NCI-H226 (cell line): ENCODE results near the gene HEATR5A.
"Not testable (repeated sequence)": the region's sequence is repeated elsewhere in the genome, so short reads cannot be mapped to it uniquely, and the experiment has no call there.

ENCODE experiments used
- DNase-seq: peaks from one replicate; pipeline ENCODE4 v3.0.0-alpha.2; 2015

Gene HEATR5A

DNA sequence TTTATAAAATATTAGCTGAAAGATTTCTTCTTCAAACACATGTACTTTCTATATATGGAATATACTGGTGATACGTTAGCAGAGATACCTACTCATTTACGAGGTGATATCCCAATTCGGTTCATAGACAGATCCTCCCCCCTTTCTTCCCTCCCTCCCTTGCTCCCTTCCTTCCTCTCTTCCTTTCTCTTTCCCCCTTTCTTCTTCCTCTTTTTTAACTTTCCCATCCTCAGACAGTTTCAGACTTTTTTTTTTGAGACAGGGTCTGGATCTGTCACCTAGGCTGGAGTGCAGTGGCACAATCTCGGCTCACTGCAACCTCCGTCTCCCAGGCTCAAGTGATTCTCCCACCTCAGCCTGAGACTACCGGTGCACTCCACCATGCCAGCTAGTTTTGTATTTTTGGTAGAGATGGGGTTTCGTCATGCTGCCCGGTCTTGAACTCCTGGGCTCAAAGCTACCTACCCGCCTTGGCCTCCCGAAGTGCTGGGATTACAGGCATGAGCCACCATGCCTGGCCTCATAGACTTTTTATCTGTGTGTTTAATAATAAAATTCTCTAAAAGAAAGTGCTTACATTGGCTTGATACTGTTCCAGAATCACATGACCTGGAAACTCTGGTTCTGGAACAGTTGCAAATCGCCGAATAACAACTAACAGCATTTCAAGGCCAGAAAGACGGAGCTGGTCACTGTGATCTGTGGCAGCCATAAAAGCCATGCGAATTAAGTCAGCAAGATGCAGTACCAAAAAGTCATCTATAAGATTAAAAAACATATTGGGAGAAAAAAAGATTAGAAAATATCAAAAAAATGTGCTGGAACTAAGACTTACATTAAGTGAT lies 99.2 kb downstream of the HEATR5A start:
- no peak for DNase-seq

- DNase-seq: no peak
These were observed 100.1 kb downstream of the HEATR5A start for GRCh38 chr14:31320216-31320615.

DNA sequence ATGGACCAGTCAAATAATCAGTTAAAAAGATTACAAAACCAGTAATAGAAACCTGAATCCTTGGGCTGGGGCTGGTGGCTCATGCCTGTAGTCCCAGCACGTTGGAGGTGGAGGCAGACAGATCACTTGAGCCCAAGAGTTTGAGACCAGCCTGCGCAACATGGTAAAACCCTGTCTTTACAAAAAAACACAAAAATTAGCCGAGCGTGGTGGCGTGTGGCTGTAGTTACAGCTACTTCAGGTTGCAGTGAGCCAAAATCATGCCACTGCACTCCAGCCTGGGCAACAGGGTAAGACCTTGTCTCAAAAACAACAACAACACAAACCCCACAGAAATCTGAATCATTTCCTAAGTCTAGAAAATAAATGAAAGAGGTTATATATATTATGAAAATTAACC lies 100.6 kb downstream of the HEATR5A start:
- DNase-seq: no peak

DNA sequence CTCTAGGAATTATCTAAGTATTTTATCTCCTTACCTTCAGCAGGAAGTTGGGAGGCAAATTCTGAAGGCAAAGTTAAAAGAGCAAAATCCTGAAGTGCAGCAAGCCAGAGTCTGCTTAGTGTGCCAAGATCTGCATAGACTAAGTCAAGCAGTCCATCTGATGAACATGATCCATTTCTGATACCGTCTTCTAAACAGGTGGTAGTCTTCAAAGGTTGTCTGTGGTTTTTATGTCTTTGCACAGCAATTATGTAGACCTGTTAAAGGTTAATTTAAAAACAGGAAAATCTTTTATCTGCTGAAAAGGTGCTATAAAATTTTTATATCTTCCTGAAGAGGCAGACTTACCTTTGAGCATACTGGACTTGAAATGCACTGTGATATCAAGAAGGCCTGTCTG lies 107.4 kb downstream of the HEATR5A start:
- DNase-seq: no peak

DNA sequence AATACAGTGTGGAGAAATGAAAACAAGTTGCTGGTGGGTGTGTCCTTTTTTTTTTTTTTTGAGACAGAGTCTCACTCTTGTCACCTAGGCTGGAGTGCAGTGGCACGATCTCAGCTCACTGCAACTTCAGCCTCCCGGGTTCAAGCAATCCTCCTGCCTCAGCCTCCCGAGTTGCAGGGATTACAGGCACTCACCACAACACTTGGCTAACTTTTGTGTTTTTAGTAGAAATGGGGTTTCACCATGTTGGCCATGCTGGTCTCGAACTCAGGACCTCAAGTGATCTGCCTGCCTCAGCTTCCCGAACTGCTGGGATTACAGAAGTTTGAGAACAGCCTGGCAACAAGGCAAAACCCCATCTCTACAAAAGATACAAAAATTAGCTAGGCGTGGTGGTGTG lies 108.0 kb downstream of the HEATR5A start:
- not testable (repeated sequence) for DNase-seq

DNA sequence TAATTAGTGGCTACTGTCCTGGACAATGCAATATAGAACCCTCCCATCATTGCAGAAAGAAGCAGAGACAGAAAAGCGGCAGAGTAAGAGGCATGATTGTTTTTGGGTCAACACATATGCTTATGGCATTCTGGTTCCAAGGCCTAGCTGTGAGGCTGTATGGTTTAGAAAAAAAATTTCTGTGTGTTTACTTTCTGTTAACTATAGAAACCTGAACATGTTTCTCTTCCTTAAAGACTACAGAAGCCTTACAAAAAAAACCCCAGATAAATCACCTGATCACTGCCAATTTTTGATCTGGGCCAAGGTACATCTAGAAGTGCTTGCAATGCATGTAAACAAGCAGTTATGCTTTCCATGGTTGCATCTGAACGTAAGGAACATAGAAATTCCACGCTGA lies 112.7 kb downstream of the HEATR5A start:
- no peak for DNase-seq

DNA sequence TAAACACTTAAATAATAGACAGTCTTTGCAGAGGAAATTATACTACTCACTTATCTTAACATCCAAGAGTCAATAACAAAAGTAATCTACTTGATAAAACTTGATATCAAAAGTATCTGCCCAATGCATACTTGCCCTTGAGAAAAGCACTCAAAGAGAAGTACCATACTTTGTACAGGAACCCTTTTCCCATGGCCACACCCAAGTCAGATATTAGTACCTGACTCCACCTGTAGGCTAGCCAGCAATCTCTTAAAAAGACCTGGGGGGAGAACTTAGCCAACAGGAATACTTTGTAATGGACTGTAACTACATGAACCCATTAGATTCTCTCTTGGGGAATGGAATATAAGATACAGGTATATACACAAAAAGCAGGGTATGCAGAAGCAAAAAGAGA lies 113.2 kb downstream of the HEATR5A start:
- no peak for DNase-seq

- DNase-seq: no peak
These were observed 116.7 kb downstream of the HEATR5A start for GRCh38 chr14:31303654-31304053.

GRCh38 chr14:31300883-31301282 lies 119.5 kb downstream of the HEATR5A start:
- no peak for DNase-seq

DNA sequence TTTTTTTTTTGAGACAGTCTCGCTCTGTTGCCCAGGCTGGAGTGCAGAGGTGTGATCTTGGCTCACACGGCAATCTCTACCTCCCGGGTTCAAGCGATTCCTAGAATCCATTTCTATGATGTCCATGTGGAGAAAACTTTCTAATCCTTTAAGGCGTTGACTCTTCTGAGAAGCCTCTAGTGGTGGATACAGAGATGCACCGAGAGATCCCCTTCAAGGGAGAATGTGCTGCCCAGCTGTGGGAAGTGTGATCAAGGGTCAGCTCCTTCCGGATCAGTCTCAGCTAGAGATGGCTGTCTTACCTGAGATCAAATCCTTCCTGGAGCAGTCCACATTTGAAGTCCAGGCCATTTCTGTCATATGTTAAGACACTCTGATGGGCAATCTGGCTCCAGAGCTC lies 120.1 kb downstream of the HEATR5A start:
- no peak for DNase-seq

DNA sequence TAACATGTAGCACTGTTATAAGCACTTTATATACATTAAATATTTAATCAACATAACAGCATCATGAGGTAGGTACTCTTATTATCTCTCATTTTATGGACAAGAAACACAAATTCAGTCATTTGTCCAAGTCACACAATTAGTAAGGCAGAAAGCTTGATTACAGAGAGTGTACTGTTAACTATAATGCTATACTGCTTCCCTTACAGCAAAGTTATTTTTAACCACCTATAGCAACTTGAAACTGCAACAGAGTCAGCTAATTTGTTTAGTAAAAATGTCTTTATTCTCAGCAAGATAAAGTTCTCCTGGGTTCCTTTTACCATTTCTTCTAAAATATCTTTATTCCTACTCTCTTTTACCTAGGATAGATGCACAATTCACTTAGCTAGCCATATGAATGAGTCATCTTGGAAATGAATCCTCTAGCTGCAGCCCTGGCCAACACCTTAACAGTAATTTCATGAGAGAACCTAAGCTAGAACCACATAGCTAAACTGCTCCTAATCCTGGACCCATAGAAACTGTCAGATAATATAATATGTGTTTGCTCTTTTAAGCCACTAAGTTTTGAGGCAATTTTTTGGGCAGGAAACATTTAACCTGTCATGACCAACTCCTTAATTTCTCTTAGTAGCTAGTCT lies 122.5 kb downstream of the HEATR5A start:
- no peak for DNase-seq

DNA sequence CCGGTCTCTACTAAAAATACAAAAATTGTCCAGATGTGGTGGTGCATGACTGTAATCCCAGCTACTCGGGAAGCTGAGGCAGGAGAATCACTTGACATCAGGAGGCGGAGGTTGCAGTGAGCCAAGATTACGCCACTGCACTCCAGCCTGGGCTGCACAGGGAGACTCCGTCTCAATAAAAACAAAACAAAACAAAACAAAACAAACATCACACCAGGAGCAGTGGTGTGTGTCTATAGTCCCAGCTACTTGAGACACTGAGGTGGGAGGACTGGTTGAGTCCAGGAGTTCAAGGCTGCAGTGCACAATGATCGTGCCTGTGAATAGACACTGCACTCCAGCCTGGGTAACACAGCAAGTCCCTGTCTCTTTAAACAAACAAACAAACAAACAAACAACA lies 123.2 kb downstream of the HEATR5A start:
- no peak for DNase-seq

- no peak for DNase-seq
These were observed 125.5 kb downstream of the HEATR5A start for GRCh38 chr14:31294746-31295405.

DNA sequence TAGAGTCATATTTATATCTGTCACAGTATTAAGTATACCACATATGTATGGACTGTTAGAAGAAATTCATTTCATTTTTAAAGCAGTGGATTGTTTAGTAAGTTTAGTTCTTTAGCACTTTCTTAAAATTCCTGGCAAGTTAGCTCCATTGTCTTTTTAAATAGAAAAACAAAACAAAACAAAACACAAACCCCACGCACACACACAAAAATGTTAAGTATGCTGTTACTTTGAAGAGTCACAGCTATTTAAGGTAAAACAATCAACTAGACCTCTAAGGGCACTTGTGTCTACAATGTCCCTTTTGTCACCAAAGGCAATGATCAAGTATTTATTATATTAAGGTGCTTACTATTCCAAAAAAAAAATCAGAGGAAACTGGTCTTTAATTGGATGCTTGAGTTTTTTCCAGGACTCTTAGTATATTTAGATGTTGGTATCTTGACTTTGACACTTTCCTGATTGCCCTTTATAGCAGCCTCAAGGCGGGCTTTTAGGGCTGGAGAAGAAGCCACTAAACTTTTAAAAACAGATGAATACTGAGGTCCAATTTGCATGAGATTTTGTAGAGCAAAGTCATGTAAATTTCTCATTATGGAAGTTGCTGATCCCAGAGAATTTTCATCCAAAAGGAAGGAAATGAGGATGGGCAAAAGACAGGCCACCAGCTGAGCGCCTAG lies 127.3 kb downstream of the HEATR5A start:
- no peak for DNase-seq

DNA sequence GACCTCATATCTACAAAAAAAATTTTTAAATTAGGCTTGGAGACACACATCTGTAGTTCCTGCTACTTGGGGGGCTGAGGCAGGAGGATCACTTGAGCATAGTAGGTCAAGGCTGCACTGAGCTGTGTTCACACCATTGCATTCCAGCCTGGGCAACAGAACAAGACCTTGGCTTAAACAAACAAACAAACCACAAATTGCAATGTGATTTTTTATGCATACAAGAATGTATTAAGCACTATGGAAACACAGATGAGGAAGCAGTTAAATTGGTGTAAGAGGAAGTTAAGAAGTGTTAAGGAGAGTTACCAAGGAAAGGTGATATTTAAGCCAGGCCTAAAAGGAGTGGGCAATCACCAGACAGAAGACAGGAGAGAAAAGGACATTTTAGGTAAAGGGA lies 129.1 kb downstream of the HEATR5A start:
- no peak for DNase-seq

DNA sequence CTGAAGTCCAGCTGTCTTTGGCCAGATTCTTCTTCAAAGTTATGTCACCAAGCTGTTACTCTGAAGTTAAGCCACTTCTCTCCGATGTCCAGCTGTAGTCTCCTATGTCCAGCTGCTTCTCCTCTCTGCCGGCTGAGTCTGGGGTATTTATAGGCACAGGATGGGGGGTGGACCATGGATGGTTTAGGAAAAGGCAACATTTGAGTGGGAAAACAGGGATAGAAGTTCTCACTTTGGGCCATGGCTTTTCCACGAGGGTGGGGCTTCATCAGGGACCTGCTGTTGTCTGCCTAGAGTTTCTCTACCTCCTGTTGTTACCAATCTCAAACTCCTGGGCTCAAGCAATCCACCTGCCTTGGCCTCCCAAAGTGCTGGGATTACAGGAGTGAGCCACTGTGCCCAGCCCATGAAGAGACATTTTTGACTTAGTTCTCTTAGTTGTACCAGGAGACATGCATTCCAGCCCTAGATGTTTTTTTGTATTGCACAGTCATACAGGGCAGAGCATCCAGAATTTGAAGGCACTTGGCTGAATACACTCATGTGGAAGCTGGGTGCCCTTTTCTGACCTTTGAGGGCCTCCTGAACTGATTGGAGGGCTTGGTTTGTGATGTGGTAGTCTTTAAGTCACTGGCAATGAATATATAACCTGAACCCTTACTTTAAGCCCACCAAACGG lies 132.9 kb downstream of the HEATR5A start:
- no peak for DNase-seq

- DNase-seq: no peak
These were observed 133.7 kb downstream of the HEATR5A start for GRCh38 chr14:31286456-31287293.

GRCh38 chr14:31283578-31284252 lies 136.6 kb downstream of the HEATR5A start:
- DNase-seq: no peak

GRCh38 chr14:31283153-31283552 lies 137.2 kb downstream of the HEATR5A start:
- no peak for DNase-seq

- DNase-seq: no peak
These were observed 139.5 kb downstream of the HEATR5A start for GRCh38 chr14:31280871-31281220.

DNA sequence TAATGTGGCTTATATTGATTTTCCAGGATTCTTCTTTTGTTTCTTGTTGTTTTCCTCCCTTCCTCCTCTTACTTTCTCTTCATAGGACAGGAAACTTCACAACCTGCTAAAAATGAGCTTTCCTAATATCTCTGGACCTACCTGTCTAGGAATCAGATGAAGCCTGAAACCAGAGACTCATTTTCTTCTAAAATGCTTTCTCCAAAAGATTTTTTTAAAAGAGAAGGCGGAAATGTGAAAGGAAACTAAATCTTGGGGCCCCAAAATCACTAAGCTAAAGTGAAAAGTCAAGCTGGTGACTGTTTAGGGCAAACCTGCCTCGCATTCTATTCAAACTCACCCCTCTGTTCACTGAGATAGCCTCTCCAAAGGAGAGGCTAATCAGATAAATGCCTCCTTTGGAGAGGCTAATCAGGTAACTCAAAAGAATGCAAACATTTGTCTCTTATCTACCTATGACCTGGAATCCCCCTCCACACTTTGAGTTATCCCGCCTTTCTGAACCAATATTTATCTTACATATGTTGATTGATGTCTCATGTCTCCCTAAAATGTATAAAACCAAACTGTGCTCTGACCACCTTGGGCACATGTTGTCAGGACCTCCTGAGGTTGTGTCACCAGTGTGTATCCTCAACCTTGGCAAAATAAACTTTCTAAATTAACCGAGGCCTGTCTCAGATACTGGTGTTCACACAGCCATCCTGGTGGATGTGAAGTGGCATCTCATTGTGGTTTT lies 140.0 kb downstream of the HEATR5A start:
- DNase-seq: no peak
